Keratinocyte (primary cell): ENCODE results near the gene PLEKHG4. TPM values are rescaled to one million over a fixed set of nuclear protein-coding genes. Genes with fewer than 3 reads are reported as not detected.

Experiments used
- DNase-seq: peaks from one replicate; pipeline ENCODE4 v3.0.0-alpha.2; 2011; ENCODE audit warnings: low read depth, missing footprints, low spot score
- FAIRE-seq: peaks from 2 replicates; lab custom pipeline; 2011; peaks lifted over from hg19 to GRCh38; lab: Jason Lieb, UNC
- H2AFZ ChIP-seq: 2 replicates; pipeline ENCODE4 v1.6.0; 2012; ENCODE audit warnings: low read length, control low read depth, inconsistent platforms; ENCODE audit not compliant: control insufficient read depth
- H3K27ac ChIP-seq: 2 replicates; pipeline ENCODE4 v1.5.1; 2011; ENCODE audit warnings: low read length; ENCODE audit not compliant: control insufficient read depth, insufficient read depth
- H3K27me3 ChIP-seq: 3 replicates; pipeline ENCODE4 v1.6.0; 2011; ENCODE audit warnings: low read length; ENCODE audit not compliant: control insufficient read depth, insufficient read depth; ENCODE audit errors: extremely low read depth
- H3K36me3 ChIP-seq, 2 experiments: 2 replicates in 1 of 2; 3 replicates in 1 of 2; pipeline ENCODE4 v1.5.1; 2011; ENCODE audit warnings: low read length in 2 of 2, mild to moderate bottlenecking in 1 of 2; ENCODE audit not compliant: control insufficient read depth in 2 of 2, insufficient read depth in 2 of 2; ENCODE audit errors: extremely low read depth in 1 of 2
- H3K4me1 ChIP-seq: 3 replicates; pipeline ENCODE4 v1.5.1; 2011; ENCODE audit warnings: low read length; ENCODE audit not compliant: control insufficient read depth, insufficient read depth; ENCODE audit errors: extremely low read depth
- H3K4me2 ChIP-seq: 3 replicates; pipeline ENCODE4 v1.6.0; 2011; ENCODE audit warnings: low read depth, low read length; ENCODE audit not compliant: control insufficient read depth, insufficient read depth; ENCODE audit errors: extremely low read depth
- H3K4me3 ChIP-seq, 3 experiments: fragments of 200-600 bp in 1 of 3; sonication (generic) in 1 of 3; 2 replicates in 2 of 3; 3 replicates in 1 of 3; pipeline ENCODE4 v1.5.1; 2011 to 2016; ENCODE audit warnings: low read length in 3 of 3, mild to moderate bottlenecking in 3 of 3, control low read depth in 2 of 3, inconsistent platforms in 1 of 3, low read depth in 1 of 3, mixed read lengths in 1 of 3, mixed run types in 1 of 3, moderate library complexity in 1 of 3; ENCODE audit not compliant: control insufficient read depth in 2 of 3, insufficient read depth in 2 of 3; ENCODE audit errors: extremely low read depth in 1 of 3
- H3K79me2 ChIP-seq: 2 replicates; pipeline ENCODE4 v1.6.0; 2012; ENCODE audit warnings: low read length; ENCODE audit not compliant: control insufficient read depth, insufficient read depth
- H3K9ac ChIP-seq: 3 replicates; pipeline ENCODE4 v1.6.0; 2011; ENCODE audit warnings: low read length; ENCODE audit not compliant: control insufficient read depth, insufficient read depth; ENCODE audit errors: extremely low read depth
- H3K9me1 ChIP-seq: 3 replicates; pipeline ENCODE4 v1.6.0; 2011; ENCODE audit warnings: low read length; ENCODE audit not compliant: control insufficient read depth, insufficient read depth; ENCODE audit errors: extremely low read depth
- H3K9me3 ChIP-seq: 2 replicates; pipeline ENCODE4 v1.5.1; 2012; ENCODE audit warnings: low read depth, low read length; ENCODE audit not compliant: control insufficient read depth
- H4K20me1 ChIP-seq: 3 replicates; pipeline ENCODE4 v1.6.0; 2011; ENCODE audit warnings: low read length; ENCODE audit not compliant: control insufficient read depth, insufficient read depth; ENCODE audit errors: extremely low read depth
- CTCF ChIP-seq, 3 experiments: IDR thresholded peaks in 1 of 3; conservative IDR thresholded peaks in 1 of 3; optimal IDR thresholded peaks in 1 of 3; 2 replicates in 2 of 3; 3 replicates in 1 of 3; pipeline versions ENCODE3 to v1.5.1; 2011; ENCODE audit warnings: low read length in 3 of 3, mild to moderate bottlenecking in 3 of 3, moderate library complexity in 2 of 3, control low read depth in 1 of 3, inconsistent platforms in 1 of 3; ENCODE audit not compliant: insufficient read depth in 2 of 3; ENCODE audit errors: extremely low read depth in 1 of 3
- EZH2 ChIP-seq: IDR thresholded peaks from one replicate; pipeline ENCODE4 v1.6.1; 2012; ENCODE audit warnings: inconsistent platforms, mild to moderate bottlenecking, low read length, moderate library complexity
- dilution Hi-C: fragments of 300-500 bp; cut with MboI; formaldehyde crosslinking; loops from one replicate; pipeline ENCODE4 v1.7.0; 2020; ENCODE audit warnings: low sequenced_read_pairs; ENCODE audit not compliant: extremely low pct_ligation_motif_present
- polyA plus RNA-seq, 5 experiments: library from polyadenylated mRNA; depleted of rRNA in 3 of 5; stranded (reverse) in 3 of 5; stranded (forward) in 1 of 5; unstranded in 1 of 5; fragments of >200 nt; gene quantifications; 1 replicate in 1 of 5; 2 replicates in 3 of 5; 3 replicates in 1 of 5; pipeline versions ENCODE4 v1.2.1 to v1.2.3, GENCODE V29; 2011 to 2012; ENCODE audit warnings: missing spikeins in 2 of 5, low read depth in 1 of 5, low replicate concordance in 1 of 5

The PLEKHG4 gene
- polyA plus RNA-seq, 1 donor (not counting 4 experiments of a cell fraction or from before 2014, with no cell fraction given), result 1.3 TPM

GRCh38 chr16:67299269-67299668, 19.9 kb downstream of the PLEKHG4 start:
- TF ChIP-seq EZH2, result no peak
- TF ChIP-seq CTCF (optimal IDR thresholded peaks at IDR 0.05 in 1 of 3, IDR thresholded peaks at IDR 0.05 in 1 of 3, conservative IDR thresholded peaks at IDR 0.05 in 1 of 3; ENCODE audit: extremely low read depth in 1 of 3, insufficient read depth in 2 of 3, low read length in 3 of 3), result no peak
- Histone ChIP-seq H2AFZ (no peak overlapping the region), H3K27me3 (peaks cover 38% of the 10 kb centered on the region), H3K9me1 (no peaks in the 10 kb centered on the region), H3K9ac (no peak overlapping the region), H3K79me2 (no peaks in the 10 kb centered on the region), H4K20me1 (no peaks in the 10 kb centered on the region), H3K4me2 (no peak overlapping the region), H3K27ac (no peak overlapping the region), H3K36me3 (no peaks in the 10 kb centered on the region), H3K4me1 (no peaks in the 10 kb centered on the region), H3K4me3 (no peak overlapping the region), H3K9me3 (no peaks in the 10 kb centered on the region)
- FAIRE-seq (no peak), DNase-seq (no peak)
- dilution Hi-C loops, result no loop called here

GRCh38 chr16:67301080-67301782, 21.9 kb downstream of the PLEKHG4 start:
- Histone ChIP-seq H3K79me2 (no peaks in the 10 kb centered on the region), H3K27me3 (peaks cover 23% of the 10 kb centered on the region), H3K9ac (no peak overlapping the region), H3K4me1 (no peaks in the 10 kb centered on the region), H2AFZ (no peak overlapping the region), H3K36me3 (no peaks in the 10 kb centered on the region), H3K27ac (no peak overlapping the region), H3K4me3 (no peak overlapping the region), H4K20me1 (no peaks in the 10 kb centered on the region), H3K9me1 (no peaks in the 10 kb centered on the region), H3K4me2 (no peak overlapping the region), H3K9me3 (no peaks in the 10 kb centered on the region)
- dilution Hi-C loops, result no loop called here
- no peak for TF ChIP-seq CTCF (optimal IDR thresholded peaks at IDR 0.05 in 1 of 3, IDR thresholded peaks at IDR 0.05 in 1 of 3, conservative IDR thresholded peaks at IDR 0.05 in 1 of 3; ENCODE audit: extremely low read depth in 1 of 3, insufficient read depth in 2 of 3, low read length in 3 of 3)
- TF ChIP-seq EZH2, result peak; percentile 48
- no peak for FAIRE-seq
- no peak for DNase-seq
